COLO668 (cell line): ENCODE data around the gene RMC1.
"Not testable (repeated sequence)": the region's sequence is repeated elsewhere in the genome, so short reads cannot be mapped to it uniquely, and the experiment has no call there.

Experiments
- DNase-seq: peaks from one replicate; lab custom pipeline; 2025; ENCODE audit not compliant: unreplicated experiment; lab: John Stamatoyannopoulos, UW

RMC1 gene

GRCh38 chr18:23556145-23556780 is 53.0 kb downstream of the RMC1 start:
- no peak for DNase-seq

- not testable (repeated sequence) for DNase-seq
Observed at GRCh38 chr18:23557511-23557910, 54.2 kb downstream of the RMC1 start.

- no peak for DNase-seq
Observed at GRCh38 chr18:23560186-23560585, 56.9 kb downstream of the RMC1 start.

- DNase-seq = no peak
Observed at GRCh38 chr18:23563377-23564043, 60.2 kb downstream of the RMC1 start.

GRCh38 chr18:23565916-23566547 is 62.7 kb downstream of the RMC1 start:
- no peak for DNase-seq

GRCh38 chr18:23567671-23568070 is 64.4 kb downstream of the RMC1 start:
- DNase-seq = no peak

GRCh38 chr18:23568281-23569138 is 65.2 kb downstream of the RMC1 start:
- no peak for DNase-seq

- DNase-seq = no peak
Observed at GRCh38 chr18:23569299-23570063, 66.2 kb downstream of the RMC1 start.

GRCh38 chr18:23570912-23571504 is 67.7 kb downstream of the RMC1 start:
- DNase-seq = no peak

GRCh38 chr18:23572012-23572411 is 68.7 kb downstream of the RMC1 start:
- DNase-seq = no peak

- no peak for DNase-seq
Observed at GRCh38 chr18:23572570-23572969, 69.3 kb downstream of the RMC1 start.

GRCh38 chr18:23573020-23573419 is 69.7 kb downstream of the RMC1 start:
- no peak for DNase-seq

GRCh38 chr18:23573626-23574431 is 70.5 kb downstream of the RMC1 start:
- DNase-seq = no peak

GRCh38 chr18:23574611-23575308 is 71.4 kb downstream of the RMC1 start:
- DNase-seq = no peak

GRCh38 chr18:23575309-23575651 is 72.0 kb downstream of the RMC1 start:
- no peak for DNase-seq

GRCh38 chr18:23577521-23577920 is 74.2 kb downstream of the RMC1 start:
- not testable (repeated sequence) for DNase-seq

- no peak for DNase-seq
Observed at GRCh38 chr18:23578067-23578701, 74.9 kb downstream of the RMC1 start.

GRCh38 chr18:23578891-23579653 is 75.8 kb downstream of the RMC1 start:
- DNase-seq = no peak
